ENCODE data around the gene CRYBG2.

GRCh38 chr1:26360807-26361604 lies 7.1 kb upstream of the CRYBG2 start:
- TF ChIP-seq, protein P1, sequence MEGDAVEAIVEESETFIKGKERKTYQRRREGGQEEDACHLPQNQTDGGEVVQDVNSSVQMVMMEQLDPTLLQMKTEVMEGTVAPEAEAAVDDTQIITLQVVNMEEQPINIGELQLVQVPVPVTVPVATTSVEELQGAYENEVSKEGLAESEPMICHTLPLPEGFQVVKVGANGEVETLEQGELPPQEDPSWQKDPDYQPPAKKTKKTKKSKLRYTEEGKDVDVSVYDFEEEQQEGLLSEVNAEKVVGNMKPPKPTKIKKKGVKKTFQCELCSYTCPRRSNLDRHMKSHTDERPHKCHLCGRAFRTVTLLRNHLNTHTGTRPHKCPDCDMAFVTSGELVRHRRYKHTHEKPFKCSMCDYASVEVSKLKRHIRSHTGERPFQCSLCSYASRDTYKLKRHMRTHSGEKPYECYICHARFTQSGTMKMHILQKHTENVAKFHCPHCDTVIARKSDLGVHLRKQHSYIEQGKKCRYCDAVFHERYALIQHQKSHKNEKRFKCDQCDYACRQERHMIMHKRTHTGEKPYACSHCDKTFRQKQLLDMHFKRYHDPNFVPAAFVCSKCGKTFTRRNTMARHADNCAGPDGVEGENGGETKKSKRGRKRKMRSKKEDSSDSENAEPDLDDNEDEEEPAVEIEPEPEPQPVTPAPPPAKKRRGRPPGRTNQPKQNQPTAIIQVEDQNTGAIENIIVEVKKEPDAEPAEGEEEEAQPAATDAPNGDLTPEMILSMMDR (IDR thresholded peaks at IDR 0.05) = no peak
- TF ChIP-seq EZH2 (IDR thresholded peaks at IDR 0.05) = no peak

Measured in neural progenitor cell (in vitro differentiated cells).